ENCODE results near the gene MEIS3.

The MEIS3 gene

GRCh38 chr19:47423203-47423882 is 4.0 kb upstream of the MEIS3 start:
- DNase-seq (ENCODE audit: low read depth), result no peak
- TF ChIP-seq CTCF (conservative IDR thresholded peaks at IDR 0.05; ENCODE audit: control insufficient read depth, insufficient read depth, low read depth, low read length), result no peak
- H3K4me3 ChIP-seq (ENCODE audit: control insufficient read depth, low read depth, low read length), result no peak overlapping the region

GRCh38 chr19:47422417-47423163 is 3.3 kb upstream of the MEIS3 start:
- H3K4me3 ChIP-seq (ENCODE audit: control insufficient read depth, low read depth, low read length), result no peak overlapping the region
- DNase-seq (ENCODE audit: low read depth), result no peak
- no peak for TF ChIP-seq CTCF (conservative IDR thresholded peaks at IDR 0.05; ENCODE audit: control insufficient read depth, insufficient read depth, low read depth, low read length)

- no peak overlapping the region for H3K4me3 ChIP-seq (ENCODE audit: control insufficient read depth, low read depth, low read length)
- no peak for TF ChIP-seq CTCF (conservative IDR thresholded peaks at IDR 0.05; ENCODE audit: control insufficient read depth, insufficient read depth, low read depth, low read length)
- DNase-seq (ENCODE audit: low read depth), result no peak
Measured at GRCh38 chr19:47421844-47422395, 2.6 kb upstream of the MEIS3 start.

- H3K4me3 ChIP-seq (ENCODE audit: control insufficient read depth, low read depth, low read length), result no peak overlapping the region
- no peak for DNase-seq (ENCODE audit: low read depth)
- no peak for TF ChIP-seq CTCF (conservative IDR thresholded peaks at IDR 0.05; ENCODE audit: control insufficient read depth, insufficient read depth, low read depth, low read length)
Measured at GRCh38 chr19:47421244-47421786, 2.0 kb upstream of the MEIS3 start.

- DNase-seq (ENCODE audit: low read depth), result no peak
- no peak overlapping the region for H3K4me3 ChIP-seq (ENCODE audit: control insufficient read depth, low read depth, low read length)
- TF ChIP-seq CTCF (conservative IDR thresholded peaks at IDR 0.05; ENCODE audit: control insufficient read depth, insufficient read depth, low read depth, low read length), result no peak
Measured at GRCh38 chr19:47419789-47420188, 462 bp upstream of the MEIS3 start.

- DNase-seq (ENCODE audit: low read depth), result no peak
- no peak for TF ChIP-seq CTCF (conservative IDR thresholded peaks at IDR 0.05; ENCODE audit: control insufficient read depth, insufficient read depth, low read depth, low read length)
- peak overlapping the region; percentile 68 for H3K4me3 ChIP-seq (ENCODE audit: control insufficient read depth, low read depth, low read length)
Measured at GRCh38 chr19:47418692-47419029, 666 bp downstream of the MEIS3 start.
